SH-SY5Y (cell line): ENCODE data around the gene PPP1R12A.

ENCODE experiments used
- GATA2 ChIP-seq: IDR thresholded peaks from 2 replicates; pipeline ENCODE4 v1.6.1; 2011; ENCODE audit warnings: mild to moderate bottlenecking, low read depth, low read length
- GATA3 ChIP-seq: IDR thresholded peaks from 2 replicates; pipeline ENCODE4 v1.6.1; 2011; ENCODE audit warnings: low read depth, mild to moderate bottlenecking, low read length, moderate library complexity

DNA sequence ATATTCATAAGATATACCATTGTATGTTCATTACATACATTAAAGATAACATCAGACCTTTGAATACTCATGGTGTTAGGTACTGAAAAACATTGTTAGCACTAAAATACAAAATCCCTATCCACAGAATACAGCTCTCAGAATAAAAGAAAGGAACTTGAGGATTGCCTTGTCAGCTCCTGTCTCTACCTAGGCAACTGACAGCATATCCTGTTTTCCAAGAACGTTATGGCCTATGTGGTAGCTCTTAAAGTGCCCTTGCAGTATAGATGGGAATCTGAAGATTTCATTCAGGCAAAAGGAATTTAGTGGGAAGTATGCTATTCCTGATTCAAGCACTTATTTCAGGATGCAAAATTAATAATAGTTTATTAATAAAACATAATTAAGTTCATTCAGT is 1.8 kb upstream of the PPP1R12A start:
- TF ChIP-seq GATA2, result no peak
- no peak for TF ChIP-seq GATA3
